Psoas muscle (tissue), 8 donors: ENCODE results near the gene MEIG1. TPM values are rescaled to one million over a fixed set of nuclear protein-coding genes. Genes with fewer than 3 reads are reported as not detected.

Experiments
- ATAC-seq, 4 donors: fragments of 200-7000 bp; cut with Tn5 transposase; one replicate each; pipeline ENCODE4 v1.9.1; 2020; ENCODE audit warnings: moderate library complexity in 3 of 4, mild to moderate bottlenecking in 2 of 4
- DNase-seq, 2 donors: peaks; one replicate each; pipeline ENCODE4 v3.0.0-alpha.2; 2020
- H3K27ac ChIP-seq: fragments of 200-600 bp; one replicate; pipeline ENCODE4 v1.8.0; 2022
- H3K27me3 ChIP-seq, 3 donors: fragments of 200-600 bp in 1 of 3; one replicate each; pipeline versions ENCODE4 v1.6.1 to v1.8.0; 2013 to 2022; ENCODE audit warnings: low read length in 2 of 3, mild to moderate bottlenecking in 2 of 3, moderate library complexity in 1 of 3; ENCODE audit not compliant: insufficient read depth in 3 of 3
- H3K36me3 ChIP-seq, 2 donors: fragments of 200-600 bp in 1 of 2; one replicate each; pipeline versions ENCODE4 v1.6.1 to v1.8.0; 2013 to 2022; ENCODE audit warnings: low read depth in 1 of 2, mild to moderate bottlenecking in 1 of 2, moderate library complexity in 1 of 2; ENCODE audit not compliant: insufficient read depth in 1 of 2
- H3K4me1 ChIP-seq: fragments of 200-600 bp; one replicate; pipeline ENCODE4 v1.8.0; 2022
- H3K4me3 ChIP-seq: fragments of 200-600 bp; one replicate; pipeline ENCODE4 v1.8.0; 2022; ENCODE audit warnings: mild to moderate bottlenecking
- H3K9me3 ChIP-seq: fragments of 200-600 bp; one replicate; pipeline ENCODE4 v1.8.0; 2022
- WGBS, 3 donors: extraction: QIAGEN DNeasy Blood & Tissue Kit; methylation state at CpG; one replicate each; pipeline versions ENCODE4 v1.1.6 to v1.1.7; 2013; 5-methylcytosine and 5-hydroxymethylcytosine counted together
- intact Hi-C, 2 donors: fragments of 100-400 bp; cut with DNase I; formaldehyde crosslinking; loops; one replicate each; pipeline versions ENCODE4 v1.11.0 to v1.14.2; 2022
- long read RNA-seq, 2 donors: library from polyadenylated mRNA; unstranded; transcript quantifications; one replicate each; pipeline ENCODE4 v2.0.0, GENCODE V29; 2021
- polyA plus RNA-seq, 3 donors: library from polyadenylated mRNA; stranded (reverse); fragments of 200-250 nt; gene quantifications; one replicate each; pipeline ENCODE4 v1.2.3, GENCODE V29; 2013
- total RNA-seq, 4 donors: library from RNA; stranded (reverse); fragmentation: NEBNext Ultra II Directional in 2 of 4; extraction: Animal tissue kit (Norgen Biotek cat#: 25700) in 2 of 4; gene quantifications; one replicate each; pipeline versions ENCODE4 v1.2.1 to v1.2.4, GENCODE V29; 2021 to 2023
- TF ChIP-seq, protein P1 (sequence below): fragments of 200-600 bp; IDR thresholded peaks from one replicate; pipeline ENCODE4 v1.8.0; 2022; ENCODE audit warnings: antibody characterized with exemption
- donor health status: healthy with polysubstance abuse.
- donor health status: DM: no; HTN: no; CAD: no; lungs with moderate emphysema.
- donor health status: Bipolar disorder and iron deficiency.
- donor health status: healthy.
- donor health status: DM: yes; HTN: yes; CAD: no.
- donor health status: DM: no; HTN: no; CAD: no.
- donor health status: DM: no; HTN: no; CAD: no.
- donor health status: DM: yes; HTN: yes; CAD: no.

Gene MEIG1, protein sequence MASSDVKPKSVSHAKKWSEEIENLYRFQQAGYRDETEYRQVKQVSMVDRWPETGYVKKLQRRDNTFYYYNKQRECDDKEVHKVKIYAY
- total RNA-seq = not detected
- under 1 TPM in 2 of 3 donors, not detected in 1; 0.25 to 0.40 TPM for polyA plus RNA-seq
- long read RNA-seq, donor 1, partial matches to known transcripts = 0 of 1 reads
- long read RNA-seq, donor 1, other reads (novel, unspliced or antisense) = 0 of 1 reads
- long read RNA-seq, donor 2 = 0 reads

DNA sequence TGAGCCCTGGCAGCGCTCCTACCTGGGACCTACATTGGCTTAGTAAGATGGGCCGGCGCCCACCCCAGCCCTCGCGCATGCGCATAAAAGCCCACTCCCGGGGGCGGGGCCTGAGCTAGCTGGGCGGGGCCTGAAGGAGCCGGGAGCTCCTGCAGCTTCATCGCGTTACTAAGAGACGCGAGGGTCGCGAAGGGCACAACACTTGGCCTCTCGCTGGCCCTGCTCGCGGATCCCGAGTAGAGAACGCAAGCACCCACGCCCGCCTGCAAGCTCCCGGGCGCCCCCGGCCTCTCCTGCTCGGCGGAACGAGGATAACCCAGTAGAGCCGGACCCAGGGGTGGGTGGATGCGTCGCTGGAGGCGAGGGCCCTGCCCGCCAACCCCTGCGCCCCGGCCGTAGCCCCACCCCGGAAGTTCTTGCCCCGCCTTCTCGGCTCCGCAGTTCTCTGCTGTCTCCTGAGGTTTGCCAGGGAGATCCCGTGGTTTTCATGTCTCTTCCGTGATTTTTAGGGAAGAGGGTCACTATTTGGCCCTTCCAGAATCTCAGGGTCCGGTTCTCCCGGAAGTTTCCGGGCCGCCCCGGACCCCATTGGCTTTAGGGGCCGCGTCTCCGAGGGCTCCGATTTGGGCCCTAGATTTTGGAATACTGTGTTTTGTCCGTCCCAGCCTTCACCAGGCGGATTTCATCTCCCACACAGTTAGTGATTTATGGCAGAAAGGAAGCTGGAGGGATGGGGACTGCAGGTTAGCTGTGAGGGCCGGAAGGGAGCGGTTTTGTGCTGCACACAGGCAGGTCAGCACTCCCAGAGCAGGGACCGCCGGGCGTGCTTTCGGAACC is at the start of gene MEIG1:
Gene MEIG1 (plus strand): TSS at position 168 of the 837 bp plus-strand sequence. CDS start 7,081 bp downstream, outside the sequence.
- DNase-seq (peak; percentile 92 to 96), ATAC-seq (peak; percentile 96 to 97 (median 96))
- no peaks in the 10 kb centered on the region for H3K9me3 ChIP-seq
- H3K36me3 ChIP-seq = no peaks in the 10 kb centered on the region
- intact Hi-C loops = loop anchor here (2.0 to 5.0 kb wide), 3 partner anchors 121 to 209 kb away; partner anchors contain the start of genes RPP38 (in 2 of the 2), CDNF (in 1 of the 2), HSPA14 (in 1 of the 2) and MSANTD7 (in 1 of the 2)
- WGBS, 3 donors = 1% methylated on average over 59 to 60 of the region's 60 CpGs
- no peaks in the 10 kb centered on the region for H3K27me3 ChIP-seq
- peak within 1 kb of the TSS; percentile 96 for H3K4me3 ChIP-seq
- TF ChIP-seq, protein P1, sequence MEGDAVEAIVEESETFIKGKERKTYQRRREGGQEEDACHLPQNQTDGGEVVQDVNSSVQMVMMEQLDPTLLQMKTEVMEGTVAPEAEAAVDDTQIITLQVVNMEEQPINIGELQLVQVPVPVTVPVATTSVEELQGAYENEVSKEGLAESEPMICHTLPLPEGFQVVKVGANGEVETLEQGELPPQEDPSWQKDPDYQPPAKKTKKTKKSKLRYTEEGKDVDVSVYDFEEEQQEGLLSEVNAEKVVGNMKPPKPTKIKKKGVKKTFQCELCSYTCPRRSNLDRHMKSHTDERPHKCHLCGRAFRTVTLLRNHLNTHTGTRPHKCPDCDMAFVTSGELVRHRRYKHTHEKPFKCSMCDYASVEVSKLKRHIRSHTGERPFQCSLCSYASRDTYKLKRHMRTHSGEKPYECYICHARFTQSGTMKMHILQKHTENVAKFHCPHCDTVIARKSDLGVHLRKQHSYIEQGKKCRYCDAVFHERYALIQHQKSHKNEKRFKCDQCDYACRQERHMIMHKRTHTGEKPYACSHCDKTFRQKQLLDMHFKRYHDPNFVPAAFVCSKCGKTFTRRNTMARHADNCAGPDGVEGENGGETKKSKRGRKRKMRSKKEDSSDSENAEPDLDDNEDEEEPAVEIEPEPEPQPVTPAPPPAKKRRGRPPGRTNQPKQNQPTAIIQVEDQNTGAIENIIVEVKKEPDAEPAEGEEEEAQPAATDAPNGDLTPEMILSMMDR = no peak
- H3K4me1 ChIP-seq = no peaks in the 10 kb centered on the region
- peak within 1 kb of the TSS; percentile 97 for H3K27ac ChIP-seq

DNA sequence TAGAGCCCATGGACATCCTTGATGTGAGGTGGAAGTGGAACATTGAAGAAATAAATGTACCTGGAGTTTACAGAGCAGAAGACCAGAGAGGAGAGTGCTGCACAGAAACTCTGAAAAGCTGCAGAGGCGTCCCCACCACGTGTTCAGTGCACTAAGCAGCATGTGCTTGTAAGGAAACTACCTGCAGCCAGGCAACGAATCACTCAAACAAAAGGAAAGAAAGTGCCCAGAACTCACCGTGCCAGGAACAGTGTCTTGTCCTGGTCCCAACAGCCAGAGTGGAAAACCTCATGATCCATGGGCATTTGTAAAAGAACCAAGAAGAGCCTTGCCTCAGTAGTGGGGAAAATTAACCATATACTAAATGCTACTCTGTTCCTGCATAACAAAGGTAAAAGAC is 48.2 kb upstream of the MEIG1 start:
- Histone ChIP-seq H3K4me1 (no peaks in the 10 kb centered on the region), H3K9me3 (peaks cover 1% of the 10 kb centered on the region), H3K4me3 (no peak overlapping the region), H3K27ac (no peak overlapping the region), H3K27me3 (no peaks in the 10 kb centered on the region), H3K36me3 (peaks cover 0 to 67% of the 10 kb centered on the region in 2 donors)
- intact Hi-C loops = no loop called here
- WGBS, 3 donors = 96 to 97% (median 96%) methylated on average over 4 of the region's 4 CpGs
- DNase-seq (no peak), ATAC-seq (no peak)
- TF ChIP-seq, protein P1 = no peak

DNA sequence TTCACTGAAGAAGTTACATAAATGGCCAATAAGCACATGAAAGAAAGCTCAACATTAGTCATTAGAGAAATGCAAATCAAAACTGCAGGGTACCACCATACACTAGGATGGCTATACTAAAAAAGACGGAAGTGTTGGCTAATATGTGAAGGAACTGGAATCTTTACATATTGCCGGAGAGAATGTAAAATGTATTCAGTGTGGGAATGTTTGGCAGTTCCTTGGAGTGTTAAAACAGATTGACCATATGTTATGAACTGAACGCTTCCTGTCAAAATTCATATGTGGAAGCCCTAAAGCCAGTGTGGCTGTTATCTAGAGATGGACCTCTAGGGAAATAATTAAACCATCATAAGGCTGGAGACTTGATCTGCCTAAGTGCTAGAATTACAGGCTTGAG is 47.4 kb upstream of the MEIG1 start:
- intact Hi-C loops = no loop called here
- H3K4me1 ChIP-seq = no peaks in the 10 kb centered on the region
- H3K36me3 ChIP-seq = peaks cover 0 to 63% of the 10 kb centered on the region in 2 donors
- H3K4me3 ChIP-seq = no peak overlapping the region
- ATAC-seq (no peak), DNase-seq (no peak)
- H3K27ac ChIP-seq = no peak overlapping the region
- TF ChIP-seq, protein P1 = no peak
- WGBS, 3 donors = 80 to 99% (median 99%) methylated on average over 3 of the region's 3 CpGs
- no peaks in the 10 kb centered on the region for H3K27me3 ChIP-seq
- peaks cover 10% of the 10 kb centered on the region for H3K9me3 ChIP-seq

DNA sequence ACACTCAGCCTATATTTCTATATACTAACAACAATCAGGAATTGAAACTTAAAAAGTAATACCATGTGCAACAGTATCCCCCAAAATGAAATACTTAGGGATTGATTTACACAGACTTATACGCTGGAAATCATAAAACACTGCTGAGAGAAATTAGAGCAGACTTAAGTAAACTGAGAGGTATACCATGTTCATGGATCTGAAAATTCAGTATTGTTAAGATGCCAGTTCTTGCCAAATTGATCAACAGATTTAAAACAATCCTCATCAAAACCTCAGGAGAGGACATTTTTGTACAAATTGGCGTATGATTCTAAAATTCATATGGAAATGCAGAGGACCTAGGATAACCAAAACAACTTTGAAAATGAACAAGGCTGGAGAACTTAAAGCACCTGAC is 42.6 kb upstream of the MEIG1 start:
- Histone ChIP-seq H3K36me3 (peaks cover 9 to 70% of the 10 kb centered on the region in 2 donors), H3K27ac (no peak overlapping the region), H3K9me3 (peaks cover 20% of the 10 kb centered on the region), H3K27me3 (no peaks in the 10 kb centered on the region), H3K4me1 (no peaks in the 10 kb centered on the region), H3K4me3 (no peak overlapping the region)
- intact Hi-C loops = no loop called here
- TF ChIP-seq, protein P1 = no peak
- ATAC-seq (no peak), DNase-seq (no peak)
- 83 to 86% (median 85%) methylated on average over 2 of the region's 2 CpGs for WGBS, 3 donors
